Hindlimb muscle (tissue), 1 donor: ENCODE data around the gene NPDC1. TPM values are rescaled to one million over a fixed set of nuclear protein-coding genes. Genes with fewer than 3 reads are reported as not detected.
A peak's percentile ranks its signal among the peaks of the same experiment; 100 is the strongest.

Experiments used
- DNase-seq: peaks from one replicate; pipeline ENCODE4 v3.0.0-alpha.2; 2013
- polyA plus RNA-seq: library from polyadenylated mRNA; unstranded; fragments of 120-200 nt; gene quantifications from one replicate; pipeline ENCODE4 v1.2.1, GENCODE V29; 2013; ENCODE audit not compliant: insufficient read length

Gene NPDC1
- polyA plus RNA-seq, 1 donor: 44.1 TPM

DNA sequence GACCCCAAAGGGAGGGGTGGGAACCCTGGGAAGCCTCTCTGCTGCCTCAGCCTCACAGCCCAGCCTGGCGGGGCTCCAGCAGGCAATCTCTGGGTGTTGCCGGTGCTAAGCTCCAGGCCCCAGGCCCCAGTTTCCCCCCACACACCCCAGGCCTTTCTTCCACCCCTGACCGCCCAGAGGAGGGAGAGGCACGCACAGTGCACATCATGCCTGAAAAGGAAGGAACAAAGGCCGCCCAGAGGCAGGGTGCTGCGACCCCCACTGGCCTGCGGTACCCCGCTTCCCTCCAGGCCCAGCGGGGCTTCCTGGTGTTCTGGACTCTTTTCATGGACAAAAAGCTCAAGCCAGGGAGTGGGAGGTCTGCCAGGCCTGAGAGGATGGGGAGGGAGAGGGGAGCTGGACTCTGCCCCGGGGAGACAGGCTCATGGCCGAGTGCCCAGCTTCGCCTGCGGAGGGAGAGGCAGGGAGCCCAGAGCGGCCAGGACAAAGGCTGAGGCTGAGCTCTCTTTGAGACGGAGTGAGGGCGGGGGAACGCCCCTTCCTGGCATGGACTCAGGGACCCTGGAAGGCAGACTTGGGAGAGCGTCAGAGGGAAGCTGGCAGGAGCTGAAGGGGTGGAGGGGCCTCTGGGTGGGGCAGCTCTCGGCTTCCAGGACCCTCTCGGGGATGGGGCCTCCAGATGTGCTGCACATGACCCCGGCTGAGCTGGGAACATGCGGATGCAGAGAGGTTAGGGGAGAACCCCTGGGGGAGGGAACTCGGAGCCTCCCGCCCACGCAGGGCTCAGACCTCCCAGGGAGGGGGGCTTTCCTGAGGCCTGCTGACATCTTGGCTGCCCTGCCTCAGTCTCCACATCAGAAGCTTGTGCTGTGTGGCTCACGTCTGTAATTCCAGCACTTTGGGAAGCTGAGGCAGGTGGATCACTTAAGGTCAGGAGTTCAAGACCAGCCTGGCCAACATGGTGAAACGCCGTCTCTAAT is 9.7 kb upstream of the NPDC1 start:
- DNase-seq: peak; percentile 83

DNA sequence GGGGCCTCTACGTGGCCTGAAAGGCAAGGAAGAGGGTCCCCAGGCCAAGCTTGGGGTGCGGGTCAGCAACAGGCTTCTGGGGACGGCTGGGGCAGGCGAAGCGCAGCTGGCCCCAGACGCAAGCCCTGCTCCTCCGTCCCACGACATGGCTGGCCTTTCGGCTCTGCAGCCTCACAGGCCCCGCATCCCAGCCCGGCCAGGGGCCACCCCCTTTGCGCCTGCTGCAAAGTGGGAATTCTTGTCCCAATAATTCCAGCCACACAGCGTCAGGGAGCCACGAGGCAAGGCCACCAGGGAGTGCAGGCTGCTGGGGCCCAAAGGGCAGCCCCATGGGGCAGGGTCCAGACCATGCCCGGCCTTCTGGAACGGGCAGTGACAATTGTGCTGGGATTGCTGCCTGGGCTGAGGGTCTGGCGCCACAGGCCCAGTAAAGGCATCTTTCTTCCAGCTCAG is 9.0 kb upstream of the NPDC1 start:
- no peak for DNase-seq

DNA sequence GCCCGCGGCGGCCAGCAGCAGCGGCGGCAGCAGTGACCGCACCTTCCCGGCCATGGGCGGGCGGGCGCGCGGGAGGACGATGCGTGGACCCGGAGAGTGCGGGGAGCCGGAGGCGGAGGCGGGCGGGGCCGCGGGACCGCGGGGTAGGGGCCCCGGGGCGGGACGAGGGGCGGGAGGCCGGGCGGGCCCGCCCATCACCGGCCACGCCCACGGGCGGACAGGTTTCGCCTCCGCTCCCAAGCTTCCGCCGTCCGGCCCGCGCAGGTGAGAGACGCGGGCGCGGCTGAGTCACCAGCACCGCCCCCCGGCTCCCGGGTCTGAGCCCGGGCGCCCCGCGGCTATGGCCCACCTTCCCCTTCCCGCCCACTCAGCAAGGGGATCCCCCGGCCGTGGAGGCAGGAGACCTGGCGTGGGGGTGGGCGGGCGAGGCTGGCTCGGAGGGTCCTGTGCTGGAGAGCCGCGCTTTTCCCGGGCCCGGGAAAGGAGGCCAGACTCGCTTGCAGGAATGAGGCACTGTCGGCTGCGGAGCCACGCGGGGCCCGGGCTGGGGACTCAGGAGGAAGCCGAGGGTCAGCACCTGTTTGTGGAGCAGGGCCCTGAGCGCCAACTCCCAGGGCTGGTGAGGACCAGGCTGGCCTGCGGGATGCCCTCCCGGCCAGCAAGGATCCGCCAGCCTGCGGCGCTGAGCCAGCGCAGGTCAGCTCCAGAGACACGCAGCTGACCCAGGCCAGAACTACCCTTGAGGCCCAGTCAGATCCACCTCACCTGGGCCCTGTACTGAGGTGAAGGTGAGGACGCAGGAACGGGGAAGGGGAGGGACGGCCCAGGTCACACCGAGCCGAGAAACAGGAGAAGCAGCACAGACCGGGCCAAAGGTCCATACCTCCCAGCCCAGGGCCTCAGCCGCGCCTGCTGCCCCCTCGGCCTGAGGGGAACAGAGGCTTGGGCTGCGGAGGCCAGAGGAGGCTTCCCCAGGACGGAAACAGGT is 8.3 kb upstream of the NPDC1 start, which contains the start of gene ENTPD2:
ENTPD2 (minus strand) TSS at position 118 of the 988 bp plus-strand sequence; CDS start at position 54, 64 bp downstream.
- no peak for DNase-seq

DNA sequence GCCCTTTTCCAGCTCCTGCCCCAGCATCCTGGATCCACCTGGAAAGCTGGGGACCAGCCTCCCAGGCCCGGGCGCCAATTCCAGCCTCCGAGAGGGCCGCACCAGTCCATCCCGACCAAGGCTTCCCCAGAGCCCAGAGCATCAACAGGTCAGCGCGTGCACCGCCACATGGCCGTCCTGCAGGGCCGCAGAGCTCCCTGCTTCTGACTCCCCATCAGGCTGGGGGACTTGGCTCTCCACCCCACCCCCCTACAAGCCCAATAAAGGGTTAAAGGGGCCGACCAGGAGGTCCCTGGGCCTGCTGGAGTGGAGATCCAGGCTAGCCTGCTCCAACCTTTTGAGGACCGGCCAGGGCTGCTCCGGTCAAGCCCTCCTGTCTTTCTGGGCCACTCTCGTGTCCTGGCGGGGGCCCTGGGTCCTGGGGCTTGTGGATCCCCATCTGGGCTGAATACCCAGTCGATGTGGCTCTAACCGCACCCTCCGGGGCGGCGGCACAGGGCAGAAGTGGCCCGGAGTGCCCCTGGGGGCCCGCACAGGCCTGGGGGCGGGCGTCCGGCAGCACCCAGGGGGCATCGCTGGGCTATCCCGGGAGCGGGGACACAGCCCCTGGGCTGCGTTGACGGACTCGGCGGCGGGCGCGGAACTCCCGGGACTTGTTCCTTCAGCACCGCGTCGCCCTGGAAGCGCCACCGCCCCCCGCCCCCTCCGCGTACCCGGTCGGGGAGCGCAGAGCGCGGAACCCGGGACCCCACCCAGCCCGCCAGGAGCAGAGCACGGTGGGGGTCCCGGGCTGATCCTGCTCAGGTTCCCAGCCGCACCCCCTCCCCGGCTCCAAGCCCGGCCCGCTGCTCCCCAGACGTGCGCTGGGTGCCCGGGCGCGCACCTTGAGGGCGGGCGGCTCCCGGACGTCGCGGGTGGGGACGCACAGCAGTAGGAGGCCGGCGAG is 7.3 kb upstream of the NPDC1 start:
- no peak for DNase-seq

DNA sequence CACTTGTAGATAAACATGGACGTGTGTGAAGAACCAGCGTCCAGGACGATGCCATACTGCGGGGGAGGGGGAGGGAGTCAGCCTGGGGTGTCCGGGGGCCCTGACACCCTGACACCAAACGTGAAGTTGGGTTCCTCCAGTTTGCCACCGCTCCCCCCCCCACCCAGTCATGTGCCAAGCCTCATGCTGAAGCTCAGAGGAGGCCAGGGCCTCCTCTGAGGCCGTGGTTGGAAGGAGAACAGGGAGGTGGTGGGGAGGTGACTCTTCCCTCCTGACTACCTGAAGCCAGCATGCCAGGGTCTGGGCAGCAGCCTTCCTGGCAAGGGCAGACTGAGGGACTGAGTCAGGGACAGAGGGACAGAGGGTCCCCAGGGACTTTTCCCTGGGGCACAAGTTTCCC is 6.3 kb upstream of the NPDC1 start:
- DNase-seq: no peak

DNA sequence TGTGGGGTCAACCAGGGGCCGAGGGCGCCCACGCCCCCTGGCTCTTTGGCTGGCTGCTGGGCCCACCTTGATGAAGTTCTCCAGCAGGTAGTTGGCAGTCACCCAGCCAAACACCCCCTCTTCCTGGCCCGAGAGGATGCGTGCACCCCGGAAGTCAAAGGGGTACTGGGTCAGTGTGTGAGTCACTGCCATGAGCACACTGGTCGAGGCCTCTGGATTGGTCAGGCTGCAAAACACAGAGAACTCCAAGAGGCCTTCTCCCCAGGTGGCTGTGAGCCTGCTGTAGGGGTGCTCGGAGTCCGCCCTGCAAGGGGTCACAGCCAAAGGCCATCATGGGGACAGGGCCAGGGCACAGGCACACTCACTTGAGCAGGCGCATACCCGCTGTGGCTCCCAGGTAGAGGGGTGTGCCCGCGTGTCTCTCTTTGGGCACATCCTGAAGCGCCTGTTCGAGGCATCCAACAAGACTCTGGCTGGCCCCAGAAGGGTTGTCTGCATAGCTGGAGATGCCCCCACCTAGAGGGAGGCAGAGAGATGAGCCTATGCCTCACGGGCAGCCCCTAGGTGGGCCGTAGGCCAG is 5.3 kb upstream of the NPDC1 start:
- DNase-seq: no peak

DNA sequence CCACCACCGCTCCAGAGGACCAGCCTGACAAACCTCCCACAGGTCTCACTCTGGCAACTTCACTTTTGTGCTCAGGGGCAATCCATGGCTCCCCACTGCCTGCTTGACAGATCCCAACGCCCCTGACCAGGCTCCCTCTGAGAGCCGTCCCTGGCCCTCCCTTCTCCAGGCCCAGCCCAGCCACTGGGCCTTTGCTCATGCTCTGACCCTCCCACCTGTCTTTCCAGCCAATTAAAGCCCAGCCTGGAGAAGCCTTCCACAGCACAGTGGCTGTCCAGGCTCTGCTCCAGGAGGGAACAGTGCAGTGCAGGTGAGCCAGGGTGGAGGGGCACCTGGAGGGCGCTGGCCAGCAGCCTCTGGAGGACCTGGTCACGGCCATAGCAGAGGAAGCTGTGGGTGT is 4.6 kb upstream of the NPDC1 start:
- no peak for DNase-seq

DNA sequence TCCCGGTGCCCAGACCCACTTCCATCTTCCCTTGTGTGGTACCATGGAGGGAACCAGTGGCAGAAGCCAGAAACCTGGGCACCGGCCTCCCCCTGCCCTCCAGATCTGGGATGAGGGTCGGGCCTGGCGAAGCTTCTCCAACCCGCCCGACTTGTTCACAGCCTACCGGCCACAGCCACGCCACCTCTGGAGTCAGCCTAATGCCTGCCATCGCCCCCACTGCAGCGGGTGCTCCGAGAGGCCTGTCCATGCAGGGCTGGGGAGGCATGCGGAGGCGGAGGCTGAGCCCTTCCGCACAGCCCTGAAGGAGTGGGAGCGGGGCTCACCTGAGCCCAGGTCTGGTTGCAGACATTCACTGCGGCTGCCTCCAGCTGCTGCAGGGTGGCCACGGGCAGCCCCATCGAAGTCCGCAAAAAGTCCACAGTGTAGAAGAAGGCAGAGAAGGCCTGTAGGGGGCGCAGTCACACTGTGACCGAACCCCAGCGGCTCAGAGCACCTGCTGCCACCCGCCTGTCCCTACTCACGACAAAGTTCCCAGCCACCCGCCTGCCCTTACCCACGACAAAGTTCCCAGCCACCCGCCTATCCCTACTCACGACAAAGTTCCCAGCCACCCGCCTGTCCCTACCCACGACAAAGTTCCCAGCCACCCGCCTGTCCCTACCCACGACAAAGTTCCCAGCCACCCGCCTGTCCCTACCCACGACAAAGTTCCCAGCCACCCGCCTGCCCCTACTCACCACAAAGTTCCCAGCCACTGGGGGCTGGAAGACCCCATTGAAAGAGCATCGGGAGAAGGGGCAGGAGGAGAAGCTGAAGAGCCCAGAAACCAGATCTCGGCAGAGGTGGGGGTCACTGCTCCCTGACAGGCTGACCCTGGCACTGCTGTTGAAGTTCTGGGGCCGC is 3.8 kb upstream of the NPDC1 start:
- peak; percentile 54 for DNase-seq

DNA sequence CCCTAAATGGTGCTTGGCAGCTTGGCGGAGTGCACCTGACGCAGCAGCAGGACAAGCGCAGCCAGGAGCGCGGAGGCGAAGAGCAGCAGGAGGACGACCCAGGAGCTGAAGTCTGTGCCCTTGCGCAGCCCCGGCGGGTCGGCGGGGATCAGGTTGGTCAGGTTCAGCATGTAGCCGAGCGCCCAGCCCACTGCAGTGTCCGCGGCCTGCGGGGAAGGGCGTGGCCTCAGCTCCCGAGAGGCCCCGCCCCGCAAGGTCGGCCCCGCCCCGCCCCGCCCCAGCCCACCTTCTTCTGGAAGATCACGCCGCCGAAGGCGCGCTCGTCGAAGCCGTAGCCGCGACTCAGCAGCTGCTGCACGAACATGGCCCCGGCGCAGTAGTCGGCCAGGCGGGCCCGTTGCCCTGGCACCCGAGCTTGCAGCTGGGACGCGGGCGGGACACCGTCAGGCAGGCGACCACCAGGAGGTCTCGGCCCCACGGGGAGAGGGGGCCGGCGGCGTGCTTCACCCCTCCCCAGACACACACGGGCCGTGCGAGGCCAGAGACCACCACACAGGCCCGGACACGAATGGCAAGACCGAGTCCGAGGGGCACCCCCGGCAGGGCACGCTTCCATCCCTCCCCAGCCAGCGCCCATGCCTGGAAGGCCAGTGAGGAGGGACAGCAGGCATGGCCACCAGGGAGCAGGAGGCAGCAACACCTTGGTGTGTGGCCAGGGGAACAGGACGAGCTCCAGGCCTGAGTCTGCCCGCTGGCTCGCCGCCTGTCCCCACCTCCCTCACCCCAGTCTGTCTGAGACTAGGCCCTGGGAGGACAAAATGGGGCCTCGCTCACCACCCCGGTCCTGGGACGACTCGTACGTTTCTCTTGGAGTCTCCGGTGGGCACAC is 2.9 kb upstream of the NPDC1 start:
- no peak for DNase-seq

DNA sequence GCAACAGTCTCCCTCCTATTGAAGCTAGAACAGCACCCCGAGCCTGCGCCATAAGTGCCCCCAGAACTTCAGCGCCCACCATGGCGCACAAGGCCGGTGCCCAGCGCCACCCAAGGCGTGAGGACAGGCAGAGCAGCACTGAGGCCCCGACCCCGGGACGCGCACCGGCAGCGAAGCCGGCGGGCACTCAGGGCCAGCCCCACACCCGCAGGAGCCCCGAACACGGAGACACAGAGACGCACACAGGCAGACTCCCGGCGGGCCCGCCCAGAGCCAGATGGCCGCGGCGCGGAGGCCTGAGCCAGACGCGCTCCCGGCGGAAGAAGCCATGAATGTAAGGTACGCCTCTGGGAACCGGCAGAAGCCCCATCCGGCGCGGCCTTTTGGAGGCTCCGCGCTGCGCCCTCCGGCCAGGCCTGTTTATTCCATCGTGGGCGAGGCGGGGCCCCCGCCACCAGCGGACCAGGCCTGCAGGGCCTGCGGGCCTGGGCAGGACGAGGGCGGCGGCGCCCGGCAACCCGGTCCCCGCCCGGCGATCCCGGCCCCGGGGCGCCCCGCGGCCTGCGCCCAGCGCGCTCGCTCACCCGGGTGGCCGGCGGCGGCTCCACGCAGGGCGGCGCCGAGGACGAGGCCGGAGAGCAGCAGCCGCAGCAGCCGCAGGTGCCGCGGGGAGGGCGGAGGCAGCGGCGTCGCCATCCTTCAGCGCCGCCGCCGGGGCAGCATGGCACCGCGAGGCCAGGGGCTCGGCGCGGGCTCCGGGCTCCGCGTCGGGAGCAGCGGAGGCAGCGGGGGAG is 486 bp downstream of the NPDC1 start:
- peak; percentile 50 for DNase-seq

DNA sequence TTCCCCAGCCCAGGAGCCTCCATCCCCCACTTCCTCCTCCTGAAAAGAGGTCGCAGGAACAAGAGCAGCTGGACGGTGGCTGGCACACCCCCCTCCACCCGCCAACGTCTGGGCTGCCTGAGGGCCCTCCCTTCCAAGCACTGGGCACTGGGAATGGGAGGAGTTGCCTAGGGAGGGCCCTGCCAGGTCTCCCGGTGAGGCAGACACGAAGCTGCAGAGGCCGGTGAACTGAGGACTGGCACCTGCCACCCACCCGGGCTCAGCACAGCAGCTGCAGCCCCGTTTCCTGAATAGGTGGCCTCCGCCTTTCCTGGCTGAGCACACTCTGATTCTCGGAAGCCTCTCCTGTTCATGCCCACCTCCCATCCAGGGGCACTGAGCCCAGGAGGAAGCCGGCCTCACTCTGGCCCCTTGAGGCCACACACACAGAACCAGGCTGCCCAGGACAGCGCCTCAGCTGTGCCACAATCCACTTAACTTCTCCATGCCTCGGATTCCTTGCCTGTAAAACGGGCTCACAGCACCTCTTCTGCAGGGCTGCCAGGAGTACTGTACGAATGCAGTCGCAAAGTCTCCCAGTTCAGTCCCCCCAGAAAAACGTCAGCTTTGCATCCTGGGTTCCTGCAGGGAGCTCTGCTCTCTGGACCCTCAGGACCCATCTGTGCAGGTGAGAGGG is 1.3 kb downstream of the NPDC1 start:
- DNase-seq: no peak

DNA sequence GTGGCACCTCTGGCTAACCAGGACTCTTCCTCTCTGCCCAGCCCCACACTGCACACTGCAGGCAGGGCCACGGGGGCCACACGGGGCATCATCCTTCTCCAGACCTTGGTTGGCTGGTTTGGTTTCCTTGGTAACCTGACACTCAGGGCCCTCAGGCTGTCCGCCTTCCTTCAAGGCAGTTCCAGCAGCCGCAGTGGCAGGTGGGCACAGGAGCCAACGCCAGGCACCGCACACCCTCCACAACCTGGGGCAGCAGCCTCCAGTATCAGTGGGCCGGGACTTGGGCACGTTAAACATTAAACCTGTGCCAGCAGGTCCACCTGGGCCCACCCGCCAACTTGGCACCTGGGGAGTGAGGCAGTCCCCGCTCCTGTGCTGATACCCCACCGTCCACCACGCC is 1.9 kb downstream of the NPDC1 start:
- DNase-seq: no peak

DNA sequence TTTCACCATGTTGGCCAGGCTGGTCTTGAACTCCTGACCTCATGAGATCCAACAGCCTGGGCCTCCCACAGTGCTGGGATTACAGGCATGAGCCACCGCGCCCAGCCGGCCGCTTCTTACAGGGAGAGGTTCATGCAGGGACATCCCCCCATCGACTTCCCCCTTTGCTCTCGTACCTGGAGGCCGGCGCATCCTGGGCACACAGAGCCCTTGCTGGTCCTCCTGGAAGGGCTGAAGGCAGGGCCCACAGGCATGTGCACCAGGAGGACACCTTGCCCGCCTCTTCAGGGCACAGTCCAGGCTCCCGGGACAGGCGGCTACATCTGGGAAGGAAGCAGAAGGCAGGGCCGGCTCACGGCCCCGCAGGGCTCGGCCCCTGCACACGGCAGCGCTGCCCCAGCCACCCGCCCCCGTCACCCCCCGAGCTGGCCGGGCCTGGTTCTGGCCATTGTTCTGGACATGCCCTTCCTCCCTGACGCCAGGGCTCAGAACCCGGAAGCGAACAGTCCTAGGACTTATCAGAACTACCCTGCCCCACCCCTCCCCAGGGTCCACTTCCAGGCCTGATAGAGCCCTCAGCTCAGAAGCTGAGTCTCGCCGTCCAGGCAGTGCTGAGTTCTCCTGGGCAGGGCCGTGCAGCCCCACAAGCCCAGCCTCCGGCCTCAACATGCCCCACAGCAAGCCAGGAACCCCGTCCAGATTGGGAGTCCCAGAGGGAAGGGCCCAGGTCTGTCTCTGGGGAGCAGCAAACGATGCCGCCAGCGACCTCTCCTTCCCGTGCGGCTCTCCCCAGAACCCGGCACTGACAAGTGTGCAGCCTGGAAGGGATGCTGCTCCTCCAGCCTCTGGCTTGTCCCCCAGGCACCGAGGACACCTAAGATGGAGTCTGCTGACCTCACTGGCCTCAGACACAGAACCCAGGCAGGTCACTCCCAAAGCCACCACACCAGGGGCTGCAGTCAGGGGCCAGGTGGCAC is 2.9 kb downstream of the NPDC1 start:
- no peak for DNase-seq

DNA sequence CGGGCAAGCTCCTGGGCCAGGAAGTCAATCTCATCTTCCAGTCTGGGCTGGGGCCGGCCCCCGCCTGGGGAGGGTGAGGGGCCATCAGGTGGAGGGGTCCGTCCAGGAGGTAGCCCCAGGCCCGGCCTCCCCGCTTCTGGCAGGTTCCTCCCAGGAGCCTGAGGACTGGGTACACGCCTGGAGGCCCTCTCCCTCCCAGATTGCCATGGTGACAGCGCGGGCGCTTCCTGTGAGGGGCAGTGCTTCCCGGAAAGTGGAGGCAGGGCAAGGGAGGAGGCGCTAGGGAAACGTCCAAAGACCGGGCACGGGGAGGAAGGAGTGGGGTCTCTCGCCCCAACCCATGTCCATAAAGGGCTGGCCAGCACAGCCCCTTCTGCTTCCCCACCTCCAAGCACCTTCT is 4.9 kb downstream of the NPDC1 start:
- DNase-seq: no peak

DNA sequence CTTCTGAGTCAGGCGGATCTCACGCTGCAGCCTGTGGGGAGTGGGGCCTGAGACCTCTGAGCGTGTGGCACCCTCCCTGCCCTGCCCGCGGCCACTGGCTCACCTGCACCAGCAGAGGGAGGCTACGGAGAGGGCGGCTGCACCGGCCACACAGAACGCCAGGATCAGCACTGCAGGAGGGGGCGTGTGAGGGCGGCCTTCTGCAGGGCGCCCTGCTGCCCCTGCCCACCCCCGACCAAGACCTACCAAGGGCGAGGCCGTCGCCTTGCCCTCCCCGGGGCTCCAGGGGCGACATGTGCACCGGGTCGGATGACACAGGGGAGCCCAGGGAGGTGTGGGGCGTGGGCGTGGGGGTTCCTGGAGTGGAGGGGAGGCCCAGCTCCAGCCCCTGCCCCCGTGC is 5.4 kb downstream of the NPDC1 start:
- no peak for DNase-seq

DNA sequence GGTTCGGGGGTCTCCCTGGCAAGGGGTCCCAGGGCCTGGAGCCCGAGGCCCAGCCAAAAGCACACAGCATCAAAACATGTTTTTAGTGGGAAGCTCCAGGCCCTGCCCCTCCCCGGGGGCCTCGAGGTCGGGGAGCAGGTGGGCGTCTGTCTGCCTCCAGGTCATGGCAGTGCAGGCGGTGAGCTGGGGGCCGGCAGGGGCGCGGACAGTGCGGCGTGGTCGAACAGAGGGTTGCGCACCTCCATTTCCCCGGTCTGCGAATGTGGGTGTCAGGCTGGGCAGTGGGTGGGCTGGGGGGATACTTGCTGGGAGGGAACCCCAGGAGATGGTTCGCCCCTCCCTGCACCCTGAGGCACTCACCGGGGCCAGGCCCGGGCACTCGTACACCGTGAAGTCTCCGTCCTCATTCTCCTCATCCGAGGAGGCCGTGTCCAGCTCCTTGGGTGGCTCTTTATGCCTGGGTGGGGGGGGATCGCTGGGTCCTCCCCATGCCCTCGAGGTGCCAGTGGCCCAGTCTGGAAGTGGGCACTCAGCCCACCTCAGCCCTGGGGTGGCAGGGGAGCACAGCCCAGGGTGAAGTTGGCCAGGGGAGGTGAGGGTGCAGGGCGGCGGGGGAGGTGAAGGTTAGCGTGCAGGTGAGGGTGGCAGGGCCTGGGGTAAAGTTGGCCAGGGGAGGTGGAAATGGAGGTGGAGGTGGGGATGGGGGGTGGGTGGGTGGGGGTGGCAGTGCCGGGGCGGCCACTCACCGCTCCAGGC is 6.2 kb downstream of the NPDC1 start:
- no peak for DNase-seq
